ENCODE measurements around the gene ZFAND3.
A peak's percentile ranks its signal among the peaks of the same experiment; 100 is the strongest.

ZFAND3 gene

GRCh38 chr6:37827603-37828265 lies 8.2 kb downstream of the ZFAND3 start:
- DNase-seq, result no peak

- no peak for DNase-seq
Observed at GRCh38 chr6:37830225-37830624, 10.7 kb downstream of the ZFAND3 start.

GRCh38 chr6:37831457-37831856 lies 11.9 kb downstream of the ZFAND3 start:
- no peak for DNase-seq

- DNase-seq, result no peak
Observed at GRCh38 chr6:37835923-37836322, 16.4 kb downstream of the ZFAND3 start.

- DNase-seq, result no peak
Observed at GRCh38 chr6:37838219-37838921, 18.8 kb downstream of the ZFAND3 start.

GRCh38 chr6:37840143-37840939 lies 20.8 kb downstream of the ZFAND3 start:
- no peak for DNase-seq

GRCh38 chr6:37840940-37841300 lies 21.4 kb downstream of the ZFAND3 start:
- no peak for DNase-seq

GRCh38 chr6:37845026-37845911 lies 25.7 kb downstream of the ZFAND3 start:
- DNase-seq, result no peak

- no peak for DNase-seq
Observed at GRCh38 chr6:37845930-37846329, 26.4 kb downstream of the ZFAND3 start.

- DNase-seq, result no peak
Observed at GRCh38 chr6:37847704-37848103, 28.2 kb downstream of the ZFAND3 start.

- no peak for DNase-seq
Observed at GRCh38 chr6:37848371-37848770, 28.8 kb downstream of the ZFAND3 start.

GRCh38 chr6:37850260-37850659 lies 30.7 kb downstream of the ZFAND3 start:
- no peak for DNase-seq

GRCh38 chr6:37850728-37851285 lies 31.3 kb downstream of the ZFAND3 start:
- no peak for DNase-seq

GRCh38 chr6:37851997-37852524 lies 32.5 kb downstream of the ZFAND3 start:
- DNase-seq, result no peak

GRCh38 chr6:37856285-37856684 lies 36.8 kb downstream of the ZFAND3 start:
- DNase-seq, result no peak

- DNase-seq, result no peak
Observed at GRCh38 chr6:37858363-37858762, 38.8 kb downstream of the ZFAND3 start.

GRCh38 chr6:37860226-37860839 lies 40.8 kb downstream of the ZFAND3 start:
- DNase-seq, result peak; percentile 30

- DNase-seq, result no peak
Observed at GRCh38 chr6:37861452-37861851, 41.9 kb downstream of the ZFAND3 start.

GRCh38 chr6:37862430-37862829 lies 42.9 kb downstream of the ZFAND3 start:
- no peak for DNase-seq

- no peak for DNase-seq
Observed at GRCh38 chr6:37862992-37863391, 43.5 kb downstream of the ZFAND3 start.

- no peak for DNase-seq
Observed at GRCh38 chr6:37864250-37864649, 44.7 kb downstream of the ZFAND3 start.

GRCh38 chr6:37865504-37865903 lies 46.0 kb downstream of the ZFAND3 start:
- DNase-seq, result no peak

Data from CD4-positive, alpha-beta T cell treated with Interleukin-12 subunit alpha and Interleukin-12 subunit beta, for 1 hour (primary cell).